ENCODE results near the gene TNS1. TPM values are rescaled to one million over a fixed set of nuclear protein-coding genes. Genes with fewer than 3 reads are reported as not detected.
A peak's percentile ranks its signal among the peaks of the same experiment; 100 is the strongest.

Gene TNS1
- polyA plus RNA-seq, 3 donors, result 0.26 to 1.6 (median 1.5) TPM

- no peaks in the 10 kb centered on the region for H4K20me1 ChIP-seq (ENCODE audit: insufficient read depth, low read length)
- H3K27me3 Mint-ChIP-seq (ENCODE audit: low read depth in 3 of 3), result peaks cover 2 to 6% (median 5%) of the 10 kb centered on the region in 3 donors
- no peaks in the 10 kb centered on the region for H3K9me3 ChIP-seq (replicated peaks in 1 of 2; ENCODE audit: control insufficient read depth in 1 of 2, insufficient read depth in 1 of 2, low read length in 2 of 2)
- no peak for TF ChIP-seq CTCF (IDR thresholded peaks at IDR 0.05)
- no peak overlapping the region for H3K4me3 ChIP-seq (replicated peaks in 1 of 3; ENCODE audit: low read depth in 2 of 3, low read length in 3 of 3)
- H2AFZ ChIP-seq (ENCODE audit: insufficient read depth, low read depth, low read length, poor library complexity, severe bottlenecking), result no peak overlapping the region
- 50% methylated on average over 3 of the region's 9 CpGs for WGBS (ENCODE audit: insufficient coverage)
- peak overlapping the region in 1 of 2 donors; percentile 11 for H3K27ac ChIP-seq (ENCODE audit: low read depth in 1 of 2, low read length in 2 of 2)
- H3K9me3 Mint-ChIP-seq, result peaks cover 0 to 2% (median 0%) of the 10 kb centered on the region in 7 donors
- peaks cover 40% of the 10 kb centered on the region for H3K4me1 Mint-ChIP-seq
- peaks cover 0 to 10% of the 10 kb centered on the region in 2 donors for H3K36me3 ChIP-seq (replicated peaks in 1 of 2; ENCODE audit: control insufficient read depth in 1 of 2, insufficient read depth in 2 of 2, low read length in 2 of 2)
- intact Hi-C loops (cut with micrococcal nuclease), result no loop called here
- peak overlapping the region in 5 of 7 donors; percentile 17 to 73 (median 60) for H3K27ac Mint-ChIP-seq
- H3K27me3 ChIP-seq (ENCODE audit: control insufficient read depth in 2 of 2, insufficient read depth in 2 of 2, low read length in 2 of 2), result no peaks in the 10 kb centered on the region
- no peak overlapping the region for H3K4me2 ChIP-seq (replicated peaks; ENCODE audit: extremely low read depth, low read length, poor library complexity, severe bottlenecking)
- H3K4me1 ChIP-seq (ENCODE audit: control insufficient read depth in 1 of 2, insufficient read depth in 2 of 2, low read length in 2 of 2), result peaks cover 31 to 40% of the 10 kb centered on the region in 2 donors
- no peak overlapping the region for H3K9ac ChIP-seq (ENCODE audit: insufficient read depth, low read length, poor library complexity, severe bottlenecking)
- peak in 2 of 3 donors; percentile 43 to 53 for DNase-seq
- no peaks in the 10 kb centered on the region for H3K79me2 ChIP-seq (ENCODE audit: insufficient read depth, low read length)
- H3K36me3 Mint-ChIP-seq, result peaks cover 10 to 11% of the 10 kb centered on the region in 2 donors
- peak overlapping the region in 1 of 2 donors; percentile 26 for H3K4me3 Mint-ChIP-seq
These were observed 91.3 kb downstream of the TNS1 start for GRCh38 chr2:217911283-217912097.

- no peaks in the 10 kb centered on the region for H4K20me1 ChIP-seq (ENCODE audit: insufficient read depth, low read length)
- Mint-ChIP-seq H3K4me1 (peaks cover 46% of the 10 kb centered on the region), H3K27ac (peak overlapping the region in 1 of 7 donors; percentile 9), H3K36me3 (peaks cover 7 to 12% of the 10 kb centered on the region in 2 donors), H3K9me3 (peaks cover 0 to 2% (median 0%) of the 10 kb centered on the region in 7 donors), H3K27me3 (ENCODE audit: low read depth in 3 of 3) (peaks cover 3 to 9% (median 6%) of the 10 kb centered on the region in 3 donors), H3K4me3 (peak overlapping the region in 1 of 2 donors; percentile 39)
- no peak overlapping the region for H3K9ac ChIP-seq (ENCODE audit: insufficient read depth, low read length, poor library complexity, severe bottlenecking)
- no peaks in the 10 kb centered on the region for H3K27me3 ChIP-seq (ENCODE audit: control insufficient read depth in 2 of 2, insufficient read depth in 2 of 2, low read length in 2 of 2)
- peaks cover 34 to 46% of the 10 kb centered on the region in 2 donors for H3K4me1 ChIP-seq (ENCODE audit: control insufficient read depth in 1 of 2, insufficient read depth in 2 of 2, low read length in 2 of 2)
- no peak overlapping the region for H3K4me2 ChIP-seq (replicated peaks; ENCODE audit: extremely low read depth, low read length, poor library complexity, severe bottlenecking)
- no peak for TF ChIP-seq CTCF (IDR thresholded peaks at IDR 0.05)
- no peak overlapping the region for H3K4me3 ChIP-seq (replicated peaks in 1 of 3; ENCODE audit: low read depth in 2 of 3, low read length in 3 of 3)
- H3K9me3 ChIP-seq (replicated peaks in 1 of 2; ENCODE audit: control insufficient read depth in 1 of 2, insufficient read depth in 1 of 2, low read length in 2 of 2), result no peaks in the 10 kb centered on the region
- DNase-seq, result no peak
- peak overlapping the region in 1 of 2 donors; percentile 11 for H3K27ac ChIP-seq (ENCODE audit: low read depth in 1 of 2, low read length in 2 of 2)
- H2AFZ ChIP-seq (ENCODE audit: insufficient read depth, low read depth, low read length, poor library complexity, severe bottlenecking), result no peak overlapping the region
- peaks cover 0 to 9% of the 10 kb centered on the region in 2 donors for H3K36me3 ChIP-seq (replicated peaks in 1 of 2; ENCODE audit: control insufficient read depth in 1 of 2, insufficient read depth in 2 of 2, low read length in 2 of 2)
- intact Hi-C loops (cut with micrococcal nuclease), result no loop called here
- no peaks in the 10 kb centered on the region for H3K79me2 ChIP-seq (ENCODE audit: insufficient read depth, low read length)
These were observed 92.0 kb downstream of the TNS1 start for GRCh38 chr2:217910875-217911212.

Data from CD14-positive monocyte (primary cell).